Loucy (cell line): Measurements from ENCODE around the gene XPNPEP2.

Experiments used
- H2AFZ ChIP-seq: fragments of 200-600 bp; sonication (generic); 2 replicates; pipeline ENCODE4 v1.6.0; 2016; ENCODE audit warnings: antibody characterized with exemption, mild to moderate bottlenecking, low read length, moderate library complexity
- H3F3A ChIP-seq: fragments of 200-600 bp; 2 replicates; pipeline ENCODE4 v1.6.0; 2016; ENCODE audit warnings: antibody characterized with exemption, low read depth, mild to moderate bottlenecking
- H3K27me3 ChIP-seq: fragments of 200-600 bp; sonication (generic); 2 replicates; pipeline ENCODE4 v1.6.1; 2014; ENCODE audit warnings: low read length, mild to moderate bottlenecking; ENCODE audit not compliant: insufficient read depth, poor library complexity, severe bottlenecking
- H3K36me3 ChIP-seq: fragments of 200-600 bp; sonication (generic); 2 replicates; pipeline ENCODE4 v1.6.1; 2016; ENCODE audit warnings: low read length; ENCODE audit not compliant: insufficient read depth
- H3K4me1 ChIP-seq: fragments of 200-600 bp; sonication (generic); 2 replicates; pipeline ENCODE4 v1.5.1; 2014; ENCODE audit warnings: low read length, mild to moderate bottlenecking; ENCODE audit not compliant: insufficient read depth, poor library complexity, severe bottlenecking
- H3K4me2 ChIP-seq: fragments of 200-600 bp; sonication (generic); 2 replicates; pipeline ENCODE4 v1.6.0; 2014; ENCODE audit warnings: antibody characterized with exemption, low read length, low read depth, mild to moderate bottlenecking; ENCODE audit not compliant: poor library complexity, severe bottlenecking
- H3K4me3 ChIP-seq: fragments of 200-600 bp; sonication (generic); 2 replicates; pipeline ENCODE4 v1.5.1; 2014; ENCODE audit warnings: low read length, mild to moderate bottlenecking, mixed read lengths; ENCODE audit not compliant: poor library complexity, severe bottlenecking
- H3K79me2 ChIP-seq: fragments of 200-600 bp; sonication (generic); 2 replicates; pipeline ENCODE4 v1.6.1; 2014; ENCODE audit warnings: low read length; ENCODE audit not compliant: insufficient read depth
- H3K9ac ChIP-seq: fragments of 200-600 bp; sonication (generic); 2 replicates; pipeline ENCODE4 v1.6.0; 2014; ENCODE audit warnings: mild to moderate bottlenecking, low read depth, low read length, moderate library complexity; ENCODE audit not compliant: poor library complexity, severe bottlenecking
- H3K9me2 ChIP-seq: fragments of 200-600 bp; sonication (generic); replicated peaks from 2 replicates; pipeline ENCODE4 v1.6.1; 2016; ENCODE audit warnings: low read depth, low read length, mixed read lengths
- H3K9me3 ChIP-seq: fragments of 200-600 bp; sonication (generic); 2 replicates; pipeline ENCODE4 v1.6.1; 2014; ENCODE audit warnings: mild to moderate bottlenecking, antibody characterized with exemption, low read length, low read depth; ENCODE audit not compliant: insufficient read depth
- H4K20me1 ChIP-seq: fragments of 200-600 bp; sonication (generic); 2 replicates; pipeline ENCODE4 v1.6.0; 2014; ENCODE audit warnings: antibody characterized with exemption, low read length, mild to moderate bottlenecking; ENCODE audit not compliant: insufficient read depth, poor library complexity, severe bottlenecking
- CTCF ChIP-seq: fragments of 200-600 bp; sonication (generic); conservative IDR thresholded peaks from 2 replicates; pipeline ENCODE4 v1.5.1; 2014; ENCODE audit warnings: mild to moderate bottlenecking, antibody characterized with exemption, low read length
- EZH2phosphoT487 ChIP-seq: fragments of 200-600 bp; IDR thresholded peaks from 2 replicates; pipeline ENCODE4 v1.6.1; 2018; ENCODE audit warnings: antibody characterized with exemption, mild to moderate bottlenecking, moderate library complexity, borderline replicate concordance

XPNPEP2 gene

GRCh38 chrX:129720741-129721140, 18.0 kb upstream of the XPNPEP2 start:
- Histone ChIP-seq H3K9ac (no peak overlapping the region), H3K9me3 (no peaks in the 10 kb centered on the region)
- TF ChIP-seq EZH2phosphoT487 (no peak), CTCF (no peak)

GRCh38 chrX:129721414-129721813, 17.4 kb upstream of the XPNPEP2 start:
- H3K4me1 ChIP-seq, result no peaks in the 10 kb centered on the region
- TF ChIP-seq EZH2phosphoT487, result no peak
- TF ChIP-seq CTCF, result no peak

More at GRCh38 chrX:129720741-129721140, 18.0 kb upstream of the XPNPEP2 start:
- no peaks in the 10 kb centered on the region for H3K9me2 ChIP-seq
- H3K4me3 ChIP-seq, result no peak overlapping the region
- no peak overlapping the region for H3K4me2 ChIP-seq
- no peaks in the 10 kb centered on the region for H4K20me1 ChIP-seq
- no peaks in the 10 kb centered on the region for H3K27me3 ChIP-seq
- no peaks in the 10 kb centered on the region for H3K36me3 ChIP-seq
- no peaks in the 10 kb centered on the region for H3F3A ChIP-seq
- no peak overlapping the region for H2AFZ ChIP-seq
- no peaks in the 10 kb centered on the region for H3K4me1 ChIP-seq
- no peaks in the 10 kb centered on the region for H3K79me2 ChIP-seq

GRCh38 chrX:129721870-129722269, 16.9 kb upstream of the XPNPEP2 start:
- Histone ChIP-seq H3K36me3 (no peaks in the 10 kb centered on the region), H3K9me3 (no peaks in the 10 kb centered on the region), H3K4me3 (no peak overlapping the region), H3K9ac (no peak overlapping the region), H2AFZ (no peak overlapping the region), H3K79me2 (no peaks in the 10 kb centered on the region), H3K4me1 (no peaks in the 10 kb centered on the region), H3K4me2 (no peak overlapping the region), H3F3A (no peaks in the 10 kb centered on the region), H4K20me1 (no peaks in the 10 kb centered on the region), H3K27me3 (no peaks in the 10 kb centered on the region), H3K9me2 (no peaks in the 10 kb centered on the region)
- TF ChIP-seq CTCF (no peak), EZH2phosphoT487 (no peak)

More at GRCh38 chrX:129721414-129721813, 17.4 kb upstream of the XPNPEP2 start:
- Histone ChIP-seq H3K4me2 (no peak overlapping the region), H3K4me3 (no peak overlapping the region), H3K9me2 (no peaks in the 10 kb centered on the region), H4K20me1 (no peaks in the 10 kb centered on the region), H3K9ac (no peak overlapping the region), H3K9me3 (no peaks in the 10 kb centered on the region), H3K27me3 (no peaks in the 10 kb centered on the region), H3K36me3 (no peaks in the 10 kb centered on the region), H2AFZ (no peak overlapping the region), H3F3A (no peaks in the 10 kb centered on the region), H3K79me2 (no peaks in the 10 kb centered on the region)
